HepG2 (cell line): ENCODE results near the gene MSL2. TPM values are rescaled to one million over a fixed set of nuclear protein-coding genes. Genes with fewer than 3 reads are reported as not detected.

ENCODE experiments used
- ATAC-seq: fragments of 200-7000 bp; cut with Tn5 transposase; 3 replicates; pipeline ENCODE4 v1.9.1; 2020; ENCODE audit warnings: mild to moderate bottlenecking, moderate library complexity
- BruUV-seq: library from RNA; stranded (reverse); fragments of 400-500 nt; replicated peaks from 2 replicates; lab custom pipeline; 2021; lab: Mats Ljungman, UMichigan
- CTCF ChIA-PET: fragments of 300-600 bp; formaldehyde crosslinking; extraction: SDS; loops from one replicate; lab custom pipeline; 2021; ENCODE audit warnings: low total read pairs, inconsistent platforms, low intra/inter-chr PET ratio; lab: Yijun Ruan, JAX
- POLR2A ChIA-PET: fragments of 350-600 bp; sonication (Branson Sonifier 250); formaldehyde crosslinking; loops from one replicate; lab custom pipeline; 2020; ENCODE audit warnings: antibody characterized with exemption, inconsistent platforms; lab: Yijun Ruan, JAX
- DNase-seq: peaks from one replicate; pipeline ENCODE4 v3.0.0-alpha.2; 2015; ENCODE audit warnings: low spot score
- FAIRE-seq: peaks from 3 replicates; lab custom pipeline; 2011; peaks lifted over from hg19 to GRCh38; lab: Jason Lieb, UNC
- H2AFZ ChIP-seq: one replicate; pipeline ENCODE4 v1.6.1; 2011; ENCODE audit warnings: low read length, inconsistent platforms
- H3K27ac ChIP-seq: fragments of 300-600 bp; 3 replicates; pipeline ENCODE4 v1.8.0; 2011; ENCODE audit warnings: mixed run types, mild to moderate bottlenecking, mixed read lengths, low read length, inconsistent platforms; ENCODE audit not compliant: insufficient read depth; ENCODE audit errors: extremely low read length
- H3K27me3 ChIP-seq, 2 experiments: fragments of 200-600 bp in 1 of 2; 2 replicates in 1 of 2; 3 replicates in 1 of 2; pipeline versions ENCODE4 v1.6.0 to v1.8.0; 2011; ENCODE audit warnings: low read length in 2 of 2, mild to moderate bottlenecking in 2 of 2, moderate library complexity in 2 of 2, inconsistent platforms in 1 of 2; ENCODE audit not compliant: insufficient read depth in 2 of 2, control insufficient read depth in 1 of 2
- H3K36me3 ChIP-seq, 2 experiments: fragments of 200-600 bp in 1 of 2; replicated peaks in 1 of 2; 2 replicates in 1 of 2; 3 replicates in 1 of 2; pipeline versions ENCODE4 v1.5.1 to v1.8.0; 2011; ENCODE audit warnings: low read length in 2 of 2, inconsistent platforms in 1 of 2; ENCODE audit not compliant: insufficient read depth in 2 of 2, control insufficient read depth in 1 of 2
- H3K4me1 ChIP-seq: 2 replicates; pipeline ENCODE4 v1.5.1; 2012; ENCODE audit warnings: low read length, inconsistent platforms; ENCODE audit not compliant: insufficient read depth
- H3K4me2 ChIP-seq: 2 replicates; pipeline ENCODE4 v1.6.0; 2011; ENCODE audit warnings: low read depth, low read length, inconsistent platforms
- H3K4me3 ChIP-seq, 3 experiments: fragments of 200-600 bp in 1 of 3; sonication (generic), shearing (Covaris generic) in 1 of 3; replicated peaks in 1 of 3; 2 replicates each; pipeline ENCODE4 v1.5.1; 2011 to 2016; ENCODE audit warnings: low read length in 3 of 3, inconsistent platforms in 2 of 3, low read depth in 2 of 3, mild to moderate bottlenecking in 2 of 3, control low read depth in 1 of 3, mixed read lengths in 1 of 3; ENCODE audit not compliant: insufficient read depth in 1 of 3
- H3K79me2 ChIP-seq: one replicate; pipeline ENCODE4 v1.6.1; 2011; ENCODE audit warnings: low read length, inconsistent platforms; ENCODE audit not compliant: insufficient read depth
- H3K9ac ChIP-seq: 2 replicates; pipeline ENCODE4 v1.6.0; 2011; ENCODE audit warnings: mild to moderate bottlenecking, low read depth, low read length, inconsistent platforms; ENCODE audit not compliant: insufficient read depth
- H3K9me3 ChIP-seq: 2 replicates; pipeline ENCODE4 v1.5.1; 2012; ENCODE audit warnings: mild to moderate bottlenecking, low read length
- H4K20me1 ChIP-seq: 2 replicates; pipeline ENCODE4 v1.6.0; 2011; ENCODE audit warnings: inconsistent platforms, mild to moderate bottlenecking, low read length, moderate library complexity; ENCODE audit not compliant: insufficient read depth
- BRF2 ChIP-seq: sonication (generic); formaldehyde crosslinking; IDR thresholded peaks from 2 replicates; pipeline ENCODE4 v1.8.1; 2022; ENCODE audit warnings: mild to moderate bottlenecking, missing genetic modification reagents
- FOXJ3 ChIP-seq: sonication (generic); formaldehyde crosslinking; IDR thresholded peaks from 2 replicates; pipeline ENCODE4 v1.4.0; 2020; ENCODE audit warnings: missing genetic modification reagents, mild to moderate bottlenecking, borderline replicate concordance
- FOXO1 ChIP-seq: sonication (generic); formaldehyde crosslinking; IDR thresholded peaks from 2 replicates; pipeline ENCODE4 v1.4.0; 2020; ENCODE audit warnings: missing genetic modification reagents
- PRDM15 ChIP-seq: sonication (generic); formaldehyde crosslinking; IDR thresholded peaks from 2 replicates; pipeline ENCODE4 v1.4.0; 2020; ENCODE audit warnings: missing genetic modification reagents
- SETDB1 ChIP-seq: sonication (generic); formaldehyde crosslinking; IDR thresholded peaks from 2 replicates; pipeline ENCODE4 v1.5.1; 2020; ENCODE audit warnings: missing genetic modification reagents, mild to moderate bottlenecking, borderline replicate concordance
- SKIL ChIP-seq: sonication (generic); formaldehyde crosslinking; IDR thresholded peaks from 2 replicates; pipeline ENCODE4 v1.8.0; 2022; ENCODE audit warnings: missing genetic modification reagents, mild to moderate bottlenecking, moderate library complexity, borderline replicate concordance
- TCF12 ChIP-seq, 2 experiments: fragments of 450-650 bp in 1 of 2; sonication (generic) in 1 of 2; formaldehyde crosslinking in 1 of 2; IDR thresholded peaks; 2 replicates each; pipeline versions ENCODE4 v1.6.1 to v1.8.0; 2017 to 2022; ENCODE audit warnings: antibody characterized with exemption in 1 of 2, mild to moderate bottlenecking in 1 of 2, missing genetic modification reagents in 1 of 2, moderate library complexity in 1 of 2
- U2AF1 ChIP-seq: fragments of 200-400 bp; formaldehyde crosslinking; optimal IDR thresholded peaks from 2 replicates; pipeline ENCODE3; 2017; ENCODE audit warnings: mild to moderate bottlenecking, low read depth, low read length
- ZNF253 ChIP-seq: sonication (generic); formaldehyde crosslinking; IDR thresholded peaks from 2 replicates; pipeline ENCODE4 v1.8.0; 2022; ENCODE audit warnings: mild to moderate bottlenecking, missing genetic modification reagents, borderline replicate concordance
- ZNF264 ChIP-seq: sonication (generic); formaldehyde crosslinking; IDR thresholded peaks from 2 replicates; pipeline ENCODE4 v1.4.0; 2020; ENCODE audit warnings: missing genetic modification reagents
- ZNF333 ChIP-seq: sonication (generic); formaldehyde crosslinking; IDR thresholded peaks from 2 replicates; pipeline ENCODE4 v1.4.0; 2020; ENCODE audit warnings: mild to moderate bottlenecking, missing genetic modification reagents, borderline replicate concordance
- ZNF549 ChIP-seq: sonication (generic); formaldehyde crosslinking; IDR thresholded peaks from 2 replicates; pipeline ENCODE4 v1.5.0; 2020; ENCODE audit warnings: missing genetic modification reagents
- ZNF629 ChIP-seq: sonication (generic); formaldehyde crosslinking; conservative IDR thresholded peaks from 2 replicates; pipeline ENCODE4 v1.5.0; 2020; ENCODE audit warnings: missing genetic modification reagents
- ZNF850 ChIP-seq: sonication (generic); formaldehyde crosslinking; conservative IDR thresholded peaks from 2 replicates; pipeline ENCODE4 v1.9.0; 2021; ENCODE audit warnings: mild to moderate bottlenecking, missing genetic modification reagents
- WGBS: methylation state at CpG from one replicate; pipeline ENCODE4 v1.1.6; 2017; ENCODE audit warnings: low lambda C conversion rate; 5-methylcytosine and 5-hydroxymethylcytosine counted together
- in situ Hi-C: cut with HindIII; loops from 2 replicates; pipeline ENCODE4 v1.10.0; 2017; ENCODE audit warnings: low pct_unique_long_range_greater_than_20kb; ENCODE audit not compliant: extremely low pct_ligation_motif_present
- intact Hi-C: fragments of 100-400 bp; cut with micrococcal nuclease; formaldehyde crosslinking; loops from one replicate; pipeline ENCODE4 v1.10.0; 2022; ENCODE audit not compliant: unreplicated experiment
- polyA plus RNA-seq, 8 experiments: library from polyadenylated mRNA; depleted of rRNA in 3 of 8; stranded (reverse) in 7 of 8; unstranded in 1 of 8; fragments of >200 nt; fragmentation: Illumina TruSeq in 4 of 8; extraction: Trizol in 4 of 8; gene quantifications; 2 replicates each; pipeline versions ENCODE4 v1.2.1 to v1.2.3, GENCODE V29; 2011 to 2016; ENCODE audit warnings: low read depth in 4 of 8, missing spikeins in 1 of 8, mixed read lengths in 1 of 8; ENCODE audit not compliant: insufficient read depth in 1 of 8
- total RNA-seq, 5 experiments: library from RNA; depleted of rRNA; stranded (reverse); fragments of >200 nt; fragmentation: Illumina TruSeq; extraction: Trizol; gene quantifications; 2 replicates each; pipeline ENCODE4 v1.2.3, GENCODE V29; 2016; ENCODE audit warnings: low read depth in 1 of 5

The MSL2 gene
- total and polyA plus RNA-seq, 2 of the 13 experiments (the other 11 are each of a cell fraction or from before 2014, with no cell fraction given) = 6.9 to 11.7 TPM

- ChIA-PET CTCF (no interaction called here), POLR2A (interaction anchor here (0.7 to 4.9 kb wide), 26 partner anchors 10 to 1991 kb away, joined by 3 to 131 read pairs (median 4); partner anchors contain the start of genes ARMC8, NCK1, PCCB and STAG1)
- peak; percentile 98 for DNase-seq
- Histone ChIP-seq H3K9me3 (no peaks in the 10 kb centered on the region), H3K27me3 (no peaks in the 10 kb centered on the region), H3K4me1 (peaks cover 22% of the 10 kb centered on the region), H3K79me2 (peaks cover 49% of the 10 kb centered on the region), H2AFZ (no peak overlapping the region), H3K4me3 (peak overlapping the region; percentile 45 to 93 (median 80); a peak in 5 of 6 replicates), H4K20me1 (peaks cover 37% of the 10 kb centered on the region), H3K27ac (peak overlapping the region; percentile 92), H3K9ac (peak overlapping the region; percentile 99), H3K4me2 (peak overlapping the region; percentile 79), H3K36me3 (no peaks in the 10 kb centered on the region)
- intact Hi-C loops (loop anchor here (1.0 to 10.0 kb wide), 2 partner anchors 54 to 558 kb away; partner anchors contain the start of genes PCCB and STAG1), in situ Hi-C loops (loop anchor here (5.0 kb wide), 1 partner anchor 51 kb away; no protein-coding TSS in a partner anchor)
- no TSS peak for BruUV-seq
- WGBS = under 1% methylated on average over 33 of the region's 64 CpGs
- FAIRE-seq = peak; percentile 92
- peak; percentile 84 for ATAC-seq
- TF ChIP-seq SETDB1 (no peak), PRDM15 (CRISPR knock-in tag) (peak; percentile 23; the same call in 1 of the 2 replicates), SKIL (CRISPR knock-in tag) (peak; percentile 79; the same call in 1 of the 2 replicates), ZNF333 (CRISPR knock-in tag) (peak; percentile 72; the same call in 1 of the 2 replicates), ZNF629 (CRISPR knock-in tag) (peak; percentile 60; the same call in 1 of the 2 replicates), FOXO1 (CRISPR knock-in tag) (peak; percentile 45; the same call in 1 of the 2 replicates), ZNF850 (CRISPR knock-in tag) (no peak), ZNF253 (peak; percentile 99), FOXJ3 (CRISPR knock-in tag) (peak; percentile 88; the same call in 1 of the 2 replicates), U2AF1 (peak; percentile 94), ZNF549 (peak; percentile 93; the same call in 1 of the 2 replicates), TCF12 (IDR thresholded peaks at IDR 0.05) (no peak), TCF12 (CRISPR knock-in tag; IDR thresholded peaks at IDR 0.05) (peak; percentile 78), BRF2 (CRISPR knock-in tag) (peak; percentile 98), ZNF264 (peak; percentile 94)
Measured at GRCh38 chr3:136196401-136197158, 445 bp upstream of the MSL2 start.
